ENCODE data around the gene RUNX2. TPM values are rescaled to one million over a fixed set of nuclear protein-coding genes. Genes with fewer than 3 reads are reported as not detected.

Gene RUNX2
- total RNA-seq, 4 donors from 2014 or later = 1.4 to 40.4 (median 5.1) TPM

GRCh38 chr6:45689926-45690615 is 361.9 kb downstream of the RUNX2 start:
- Histone ChIP-seq H3K4me3 (no peak overlapping the region), H3K27me3 (no peaks in the 10 kb centered on the region), H3K9me3 (no peaks in the 10 kb centered on the region), H3K36me3 (no peaks in the 10 kb centered on the region), H3K4me1 (no peaks in the 10 kb centered on the region), H3K27ac (no peak overlapping the region)
- DNase-seq = no peak
- TF ChIP-seq CTCF (IDR thresholded peaks at IDR 0.05) (no peak), POLR2A (IDR thresholded peaks at IDR 0.05) (no peak)

- no peak for DNase-seq
- H3K27me3 ChIP-seq = no peaks in the 10 kb centered on the region
- H3K4me3 ChIP-seq = no peak overlapping the region
- TF ChIP-seq POLR2A (IDR thresholded peaks at IDR 0.05) = no peak
- TF ChIP-seq CTCF (IDR thresholded peaks at IDR 0.05) = no peak
- no peak overlapping the region for H3K27ac ChIP-seq
- no peaks in the 10 kb centered on the region for H3K36me3 ChIP-seq
- H3K4me1 ChIP-seq = no peaks in the 10 kb centered on the region
- H3K9me3 ChIP-seq = no peaks in the 10 kb centered on the region
Measured at GRCh38 chr6:45690846-45691245, 362.7 kb downstream of the RUNX2 start.

GRCh38 chr6:45691426-45691825 is 363.3 kb downstream of the RUNX2 start:
- no peaks in the 10 kb centered on the region for H3K27me3 ChIP-seq
- DNase-seq = no peak

GRCh38 chr6:45692021-45692420 is 363.9 kb downstream of the RUNX2 start:
- no peak for DNase-seq
- Histone ChIP-seq H3K36me3 (no peaks in the 10 kb centered on the region), H3K9me3 (no peaks in the 10 kb centered on the region), H3K4me3 (no peak overlapping the region), H3K27me3 (no peaks in the 10 kb centered on the region), H3K4me1 (no peaks in the 10 kb centered on the region), H3K27ac (no peak overlapping the region)
- TF ChIP-seq POLR2A (IDR thresholded peaks at IDR 0.05) = no peak
- no peak for TF ChIP-seq CTCF (IDR thresholded peaks at IDR 0.05)

More at GRCh38 chr6:45691426-45691825, 363.3 kb downstream of the RUNX2 start:
- no peaks in the 10 kb centered on the region for H3K9me3 ChIP-seq
- no peaks in the 10 kb centered on the region for H3K36me3 ChIP-seq
- no peaks in the 10 kb centered on the region for H3K4me1 ChIP-seq
- no peak overlapping the region for H3K4me3 ChIP-seq
- TF ChIP-seq POLR2A (IDR thresholded peaks at IDR 0.05) (no peak), CTCF (IDR thresholded peaks at IDR 0.05) (no peak)
- no peak overlapping the region for H3K27ac ChIP-seq

- H3K27me3 ChIP-seq = no peaks in the 10 kb centered on the region
- TF ChIP-seq CTCF (IDR thresholded peaks at IDR 0.05) (no peak), POLR2A (IDR thresholded peaks at IDR 0.05) (no peak)
- DNase-seq = no peak
- H3K4me1 ChIP-seq = no peaks in the 10 kb centered on the region
- no peak overlapping the region for H3K4me3 ChIP-seq
- H3K9me3 ChIP-seq = no peaks in the 10 kb centered on the region
- H3K27ac ChIP-seq = no peak overlapping the region
- no peaks in the 10 kb centered on the region for H3K36me3 ChIP-seq
Measured at GRCh38 chr6:45696738-45697137, 368.6 kb downstream of the RUNX2 start.

Data from Peyer's patch (tissue), 4 donors.